GM12878 (cell line): ENCODE results near the gene REN.

ENCODE experiments used
- CEBPB ChIP-seq, 2 experiments: fragments of 150-350 bp in 1 of 2; IDR thresholded peaks; 2 replicates each; pipeline ENCODE4 v1.6.1; 2012 to 2014; ENCODE audit warnings: low read depth in 2 of 2, low read length in 2 of 2, borderline replicate concordance in 1 of 2, inconsistent platforms in 1 of 2
- EP300 ChIP-seq, 2 experiments: fragments of 150-350 bp in 1 of 2; IDR thresholded peaks; 2 replicates each; pipeline ENCODE4 v1.6.1; 2011 to 2012; ENCODE audit warnings: low read depth in 2 of 2, low read length in 2 of 2, borderline replicate concordance in 1 of 2, improper control_type of control experiment in 1 of 2, inconsistent platforms in 1 of 2; ENCODE audit not compliant: control insufficient read depth in 1 of 2
- NBN ChIP-seq: fragments of 450-650 bp; IDR thresholded peaks from 2 replicates; pipeline ENCODE4 v1.6.1; 2016
- PBX3 ChIP-seq: IDR thresholded peaks from 2 replicates; pipeline ENCODE4 v1.6.1; 2011; ENCODE audit warnings: mild to moderate bottlenecking, low read depth, low read length, moderate library complexity; ENCODE audit not compliant: insufficient replicate concordance
- POLR2A ChIP-seq: IDR thresholded peaks from 2 replicates; pipeline ENCODE4 v1.6.1; 2011; ENCODE audit warnings: low read depth, mild to moderate bottlenecking, low read length
- TAF1 ChIP-seq: IDR thresholded peaks from 2 replicates; pipeline ENCODE4 v1.6.1; 2011; ENCODE audit warnings: mild to moderate bottlenecking, low read depth, low read length, borderline replicate concordance

- no peak for TF ChIP-seq TAF1
- TF ChIP-seq PBX3, result no peak
- no peak for TF ChIP-seq NBN
- TF ChIP-seq EP300 (IDR thresholded peaks at IDR 0.05; ENCODE audit: borderline replicate concordance in 1 of 2, control insufficient read depth in 1 of 2, low read depth in 2 of 2, low read length in 2 of 2), result no peak
- TF ChIP-seq CEBPB (IDR thresholded peaks at IDR 0.05; ENCODE audit: borderline replicate concordance in 1 of 2, low read depth in 2 of 2, low read length in 2 of 2), result no peak
- no peak for TF ChIP-seq POLR2A
Measured at GRCh38 chr1:204206121-204206520, 40.0 kb upstream of the REN start.
